ENCODE data around the gene E4F1.

GRCh38 chr16:2212362-2213324 lies 10.7 kb upstream of the E4F1 start:
- no peak for TF ChIP-seq CTCF (conservative IDR thresholded peaks at IDR 0.05 in 1 of 2, IDR thresholded peaks at IDR 0.05 in 1 of 2; ENCODE audit: low read depth in 1 of 2, low read length in 2 of 2)
- TF ChIP-seq EZH2 (IDR thresholded peaks at IDR 0.05; ENCODE audit: low read length, missing control alignments) = no peak

Measured in fibroblast of lung (primary cell).